ENCODE results near the gene FNDC11. TPM values are rescaled to one million over a fixed set of nuclear protein-coding genes. Genes with fewer than 3 reads are reported as not detected.

FNDC11 gene
- polyA plus RNA-seq, 3 donors = 0.83 to 1.9 (median 1.3) TPM

DNA sequence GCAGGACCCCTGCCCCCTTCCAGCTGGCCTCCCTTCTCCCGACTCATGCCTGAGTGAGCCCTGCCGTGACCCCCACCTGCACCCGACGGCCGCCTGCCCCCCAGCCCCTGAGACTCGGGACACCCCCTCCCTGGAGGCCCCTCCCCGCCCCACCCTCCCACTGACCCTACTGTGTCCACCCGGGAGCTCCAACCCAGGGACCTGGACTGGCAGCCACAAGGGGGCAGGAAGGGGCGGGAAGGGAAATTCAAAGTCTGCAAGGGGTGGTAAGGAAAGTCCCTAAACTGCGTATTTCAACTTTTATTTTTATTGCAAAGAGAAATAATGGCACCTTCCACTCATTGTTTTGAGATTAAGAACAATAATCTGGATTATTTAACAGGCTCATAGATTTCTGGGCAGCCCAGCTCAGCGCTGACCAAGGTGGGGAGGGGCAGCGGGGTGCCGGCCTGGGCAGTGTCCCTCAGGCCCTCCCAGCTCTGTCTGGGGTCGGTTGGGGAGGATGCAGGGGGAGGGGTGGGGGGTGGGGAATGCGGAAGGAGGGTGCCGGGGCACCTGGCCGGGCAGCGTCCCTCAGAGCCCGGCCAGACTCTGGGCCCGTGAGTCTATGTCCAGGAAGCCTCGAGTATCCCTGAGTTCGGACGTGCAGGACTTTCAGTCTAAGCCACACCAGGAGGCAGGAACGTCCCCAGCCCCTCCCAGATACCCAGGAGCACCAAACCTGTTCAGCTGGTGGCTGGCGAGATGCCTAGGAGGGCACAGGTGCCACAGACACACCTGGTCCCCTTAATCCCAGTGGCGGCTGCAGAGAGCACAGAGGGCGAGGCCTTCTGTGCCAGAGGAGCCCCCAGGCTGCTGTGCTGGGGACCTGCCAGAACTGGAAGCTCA is 15.5 kb upstream of the FNDC11 start:
- DNase-seq = no peak

DNA sequence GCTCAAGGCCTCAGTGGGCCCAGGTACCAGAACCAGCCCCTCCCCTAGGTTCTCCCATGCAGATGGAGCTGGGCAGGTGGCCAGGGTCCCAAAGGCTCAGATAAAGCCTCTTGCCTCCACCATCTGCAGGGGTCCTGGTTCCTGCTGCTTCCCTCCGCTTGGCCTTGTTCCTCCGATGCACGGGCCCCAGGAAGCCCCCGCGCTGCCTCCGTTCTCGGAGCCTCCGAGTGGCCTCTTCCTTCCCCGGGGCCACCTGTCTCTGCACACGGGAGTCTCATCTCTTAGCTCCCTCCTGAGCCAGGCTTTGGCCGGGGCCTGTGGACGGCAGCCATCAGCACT is 14.9 kb upstream of the FNDC11 start:
- DNase-seq = no peak

DNA sequence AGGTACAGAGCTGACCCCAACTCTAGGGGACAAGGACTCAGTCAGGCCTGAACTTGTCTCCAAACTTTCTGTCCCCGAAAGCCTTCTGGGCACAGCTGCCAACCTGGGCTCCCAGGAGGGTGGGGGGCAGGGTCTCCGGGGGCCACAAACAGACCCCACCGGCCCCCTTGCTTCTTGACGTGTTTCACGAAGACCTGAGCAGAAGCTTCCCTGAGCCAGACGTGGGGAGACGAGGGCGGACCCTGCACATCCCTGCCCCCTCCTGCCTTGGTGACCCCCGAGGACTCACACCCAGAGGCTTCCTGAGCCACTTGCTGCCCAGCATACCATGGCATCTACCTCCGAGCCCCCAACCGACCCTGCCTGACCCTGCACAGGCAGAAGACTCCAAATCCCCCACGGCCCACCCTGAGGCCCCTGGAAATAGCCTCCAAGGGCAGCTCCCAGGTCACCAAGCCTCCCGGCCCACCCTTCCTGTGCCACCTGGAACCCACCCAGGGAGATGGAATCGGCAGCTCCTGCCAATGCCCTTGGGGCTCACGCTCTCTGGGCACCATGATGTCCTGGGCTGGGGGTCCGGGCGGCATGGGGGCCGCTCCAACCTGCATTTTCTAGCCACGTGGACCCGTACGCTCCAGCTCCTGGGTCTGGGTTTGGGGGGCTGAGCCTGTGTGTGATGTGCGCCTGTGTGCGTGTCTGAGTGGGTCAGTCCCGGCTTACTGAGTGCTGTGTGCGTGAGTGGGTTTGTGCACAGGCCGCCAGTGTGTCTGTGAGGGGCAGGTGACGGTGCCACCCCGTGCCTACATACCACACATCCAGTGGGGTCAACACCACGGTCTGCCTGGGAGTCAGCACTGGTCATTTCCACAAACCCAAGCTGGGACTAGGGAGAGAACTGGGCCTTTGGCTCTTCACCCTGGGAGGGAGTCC is 14.3 kb upstream of the FNDC11 start:
- DNase-seq = no peak

DNA sequence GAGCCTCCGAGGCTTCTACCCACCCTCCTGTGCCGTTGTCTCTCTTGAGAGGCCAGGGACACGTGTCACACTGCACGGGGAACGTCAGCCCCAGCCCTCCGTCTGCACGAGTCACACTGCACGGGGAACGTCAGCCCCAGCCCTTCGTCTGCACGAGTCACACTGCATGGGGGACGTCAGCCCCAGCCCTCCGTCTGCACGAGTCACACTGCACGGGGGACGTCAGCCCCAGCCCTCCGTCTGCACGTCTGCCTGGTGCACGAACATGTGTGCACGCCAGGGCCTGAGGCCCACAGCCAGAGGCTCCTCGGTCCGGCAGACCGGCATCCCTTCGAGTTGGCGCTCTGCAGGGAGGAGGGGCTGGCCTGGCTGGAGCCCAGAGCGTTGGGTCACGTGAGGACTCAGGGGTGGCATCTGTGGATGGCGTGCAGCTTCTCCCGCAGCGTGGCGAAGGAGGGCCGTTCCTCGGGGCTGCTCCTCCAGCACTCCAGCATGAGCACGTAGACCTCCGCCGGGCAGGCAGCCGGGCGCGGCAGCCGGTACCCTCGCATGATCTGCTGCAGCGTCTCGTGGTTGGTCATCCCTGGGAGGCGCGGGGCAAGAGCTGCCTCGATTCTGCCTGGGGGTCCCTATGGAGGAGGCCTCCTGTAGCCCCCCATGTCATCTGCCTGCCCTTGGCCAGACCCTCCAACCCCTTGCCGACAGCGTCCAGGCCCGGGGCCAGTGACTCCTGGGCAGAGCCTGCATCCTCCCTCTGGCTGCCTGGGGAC is 13.4 kb upstream of the FNDC11 start:
- DNase-seq = no peak

DNA sequence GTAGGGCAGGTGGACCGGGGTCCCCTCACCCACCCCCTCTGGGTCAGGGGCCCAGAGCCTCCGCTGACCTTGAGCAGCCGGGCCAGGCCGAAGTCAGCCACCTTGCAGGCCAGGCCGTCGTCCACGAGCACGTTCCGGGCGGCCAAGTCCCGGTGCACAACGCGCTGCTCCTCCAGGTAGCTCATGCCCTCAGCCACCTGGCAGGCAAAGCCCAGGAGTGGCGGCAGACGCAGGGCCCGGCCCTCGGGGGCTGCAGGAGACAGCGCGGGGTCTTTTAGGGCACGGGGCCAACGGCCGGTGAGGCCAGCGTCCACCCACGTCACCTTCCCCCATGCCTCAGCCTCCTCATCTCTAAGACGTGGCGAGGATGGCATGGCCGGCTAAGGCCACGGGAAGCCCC is 12.6 kb upstream of the FNDC11 start:
- no peak for DNase-seq

DNA sequence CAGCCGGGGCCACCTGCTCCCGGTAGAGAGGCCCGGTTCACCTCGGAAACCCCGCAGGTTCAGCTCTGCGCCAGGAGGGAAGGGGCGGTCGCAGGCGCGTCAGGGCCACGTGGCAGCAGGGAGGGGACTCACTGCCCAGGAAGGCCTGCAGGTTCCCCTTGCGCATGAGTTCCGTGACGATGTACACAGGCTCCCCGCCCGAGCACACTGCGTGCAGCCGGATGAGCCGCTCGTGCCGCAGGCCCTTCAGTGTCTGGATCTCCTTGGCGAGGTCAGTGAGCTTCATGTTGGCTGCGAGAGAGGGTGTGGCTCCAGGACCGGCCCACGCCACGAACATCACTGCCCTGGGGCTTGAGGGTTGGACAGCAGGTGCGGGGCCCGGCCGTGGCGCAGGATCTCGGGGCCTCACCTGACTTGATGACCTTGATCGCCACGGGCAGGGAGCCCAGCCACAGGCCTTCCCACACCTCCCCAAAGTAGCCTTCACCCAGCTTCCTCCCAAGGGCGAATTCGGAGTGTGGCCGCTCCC is 11.9 kb upstream of the FNDC11 start:
- no peak for DNase-seq

DNA sequence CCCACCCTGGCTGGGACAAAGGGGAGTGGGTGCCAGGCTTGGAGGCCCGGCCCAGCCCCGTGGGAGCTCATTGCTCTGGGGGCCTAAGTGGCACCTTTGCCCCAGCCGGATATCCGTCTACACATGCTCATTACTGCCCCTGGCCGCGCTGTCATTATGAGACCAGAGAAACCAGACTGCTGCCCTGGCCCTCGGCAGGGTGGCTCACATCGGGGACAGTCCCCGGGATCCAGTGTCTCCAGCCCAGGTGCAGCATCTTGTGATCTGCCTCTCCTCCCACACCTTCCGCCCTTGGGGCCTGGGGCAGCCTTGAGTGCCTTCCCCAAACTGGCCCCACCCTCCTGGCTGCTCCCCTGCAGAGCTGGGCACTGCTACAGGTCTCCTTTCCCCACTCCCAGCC is 11.3 kb upstream of the FNDC11 start:
- no peak for DNase-seq

DNA sequence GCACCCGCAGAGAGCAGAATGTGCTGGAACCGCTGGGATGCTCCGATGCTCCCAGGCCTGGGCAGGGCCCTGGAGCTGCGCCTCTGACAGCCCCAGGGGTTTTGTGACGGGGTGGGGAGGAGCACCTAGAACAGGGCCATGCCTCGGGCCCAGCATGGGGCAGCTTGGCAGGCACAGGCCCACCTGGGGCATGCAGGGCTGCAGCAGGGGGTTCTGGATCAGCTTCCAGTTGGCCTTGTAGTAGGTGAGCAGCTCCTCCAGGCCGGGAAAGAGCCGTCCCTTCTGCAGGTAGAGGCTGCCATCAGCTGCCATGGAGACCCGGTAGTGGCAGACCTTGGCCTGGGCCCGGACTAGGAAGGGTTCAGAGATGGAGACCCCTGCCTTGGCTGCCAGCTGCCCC is 10.8 kb upstream of the FNDC11 start:
- DNase-seq = no peak

DNA sequence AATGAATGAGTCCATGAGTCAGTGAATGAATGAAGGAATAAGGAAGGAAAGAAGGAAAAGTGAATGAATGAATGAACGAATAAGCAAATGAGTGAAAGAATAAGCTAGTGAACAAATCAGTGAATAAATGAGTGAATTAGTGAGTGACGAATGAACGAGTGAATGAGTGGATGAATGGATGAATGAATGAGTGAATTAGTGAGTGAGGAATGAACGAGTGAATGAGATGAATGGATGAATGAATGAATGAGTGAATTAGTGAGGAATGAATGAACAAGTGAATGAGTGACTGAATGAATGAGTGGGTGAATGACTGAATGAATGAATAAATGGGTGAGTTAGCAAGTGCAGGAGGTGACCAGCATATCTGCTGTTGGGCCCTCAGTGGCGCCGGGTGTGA is 10.2 kb upstream of the FNDC11 start:
- DNase-seq = no peak

DNA sequence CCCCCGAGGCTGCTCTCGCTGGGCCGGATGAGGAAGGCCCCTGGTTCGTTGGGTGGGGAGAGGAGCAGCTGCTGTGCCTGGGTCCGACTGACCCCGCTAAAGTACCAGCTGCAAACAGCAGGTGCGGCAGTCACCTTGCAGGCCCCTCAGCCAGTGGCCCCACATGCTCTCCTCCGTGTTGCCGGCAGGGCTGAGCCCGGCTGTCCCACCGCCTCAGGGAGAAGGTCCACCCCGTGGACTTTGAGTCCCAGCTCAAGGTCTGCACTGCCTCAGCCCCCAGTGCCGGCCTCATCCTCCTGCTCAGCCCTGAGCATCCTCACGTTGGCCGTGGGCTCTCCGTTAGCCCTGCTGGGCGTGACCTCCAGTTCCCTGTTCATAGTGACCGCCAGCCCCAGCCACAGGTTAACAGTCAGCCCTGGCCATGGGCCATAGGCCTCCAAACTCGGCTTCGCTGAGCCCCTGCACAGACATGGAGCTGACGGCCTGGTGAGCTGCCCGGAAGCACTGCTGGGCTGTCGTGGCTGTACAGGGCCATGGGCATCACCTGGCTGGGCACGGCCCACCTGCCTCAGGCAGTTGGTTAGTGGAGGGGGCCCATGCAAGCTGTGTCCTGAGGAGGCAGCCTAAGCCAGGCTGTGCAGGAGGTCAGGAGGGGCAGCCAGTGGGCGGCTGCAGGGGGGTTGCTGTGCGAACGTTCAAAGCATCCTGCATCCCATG is 9.6 kb upstream of the FNDC11 start:
- no peak for DNase-seq

DNA sequence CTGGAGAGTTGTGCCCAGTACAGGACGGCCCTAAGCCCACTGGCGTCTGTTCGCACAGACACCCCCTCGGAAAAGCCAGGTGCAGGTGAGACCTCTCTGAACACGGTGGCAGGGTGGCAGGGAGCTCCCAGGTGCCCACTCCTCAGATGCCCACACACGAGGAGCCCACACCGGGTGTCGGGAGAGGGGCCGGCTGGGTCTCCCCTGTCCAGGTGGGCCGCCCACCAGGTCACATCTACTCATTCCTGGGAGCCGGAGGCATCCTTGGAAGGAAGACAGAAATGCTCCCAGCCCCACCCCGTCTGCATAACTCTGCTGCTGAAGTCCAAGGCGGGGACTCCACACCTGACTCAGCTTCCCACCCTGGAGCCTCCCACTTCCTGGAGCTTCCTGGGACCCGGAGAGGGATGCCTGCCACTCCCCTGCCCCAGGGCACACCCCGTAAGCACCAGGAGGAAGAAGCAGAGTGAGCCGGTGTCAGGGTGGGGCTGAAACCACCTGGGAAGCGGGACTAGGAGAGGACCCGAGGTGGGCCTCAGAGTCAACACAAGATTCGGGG is 8.9 kb upstream of the FNDC11 start:
- no peak for DNase-seq

DNA sequence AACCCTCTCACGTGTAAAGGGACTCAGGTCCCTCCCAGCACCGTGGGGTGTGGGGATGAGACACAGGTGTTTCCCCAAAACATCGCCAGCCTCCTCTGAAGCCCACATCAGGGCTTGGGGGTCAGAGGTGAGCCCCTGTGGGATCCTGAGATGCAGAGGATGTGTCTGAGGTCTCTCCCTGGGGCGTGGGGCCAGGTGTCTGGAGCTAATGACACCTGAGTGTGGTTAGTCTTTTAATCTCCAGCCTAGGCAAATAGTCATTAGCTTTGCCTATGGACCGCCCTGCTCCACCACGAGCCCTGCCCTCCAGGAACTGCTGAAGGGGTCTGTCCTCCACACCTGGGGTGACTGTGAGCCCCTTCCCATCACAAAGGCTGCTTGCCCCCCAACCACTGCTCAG is 8.1 kb upstream of the FNDC11 start:
- no peak for DNase-seq

DNA sequence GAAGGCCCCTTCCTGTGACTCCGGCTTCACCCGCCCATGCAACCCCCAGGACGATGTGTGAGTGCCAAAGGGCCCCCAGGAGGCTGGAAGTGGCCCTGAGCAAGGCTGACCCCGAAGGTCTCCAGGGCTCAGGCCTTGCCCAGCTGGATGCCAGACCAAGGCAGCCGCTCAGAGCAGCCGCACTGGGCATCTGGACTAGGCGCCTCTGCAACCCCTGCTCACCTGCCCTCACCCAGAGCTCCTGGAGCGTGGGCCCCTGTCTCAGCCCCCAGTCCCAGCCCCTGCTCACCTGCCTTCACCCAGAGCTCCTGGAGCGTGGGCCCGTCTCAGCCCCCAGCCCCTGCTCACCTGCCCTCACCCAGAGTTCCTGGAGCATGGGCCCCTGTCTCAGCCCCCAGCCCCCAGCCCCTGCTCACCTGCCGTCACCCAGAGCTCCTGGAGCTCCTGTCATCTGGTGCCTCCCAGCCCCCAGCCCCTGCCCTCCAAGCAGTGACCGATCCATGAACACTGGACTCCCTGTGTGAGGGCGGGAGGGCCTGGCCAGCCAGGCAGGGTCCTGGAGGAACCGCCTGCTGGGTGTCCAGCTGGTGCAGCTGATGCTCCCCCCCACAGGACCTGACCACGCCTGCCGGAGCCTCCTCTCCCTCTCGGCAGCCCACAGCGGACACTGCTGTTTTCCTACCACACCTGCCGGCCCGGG is 7.6 kb upstream of the FNDC11 start:
- DNase-seq = no peak

DNA sequence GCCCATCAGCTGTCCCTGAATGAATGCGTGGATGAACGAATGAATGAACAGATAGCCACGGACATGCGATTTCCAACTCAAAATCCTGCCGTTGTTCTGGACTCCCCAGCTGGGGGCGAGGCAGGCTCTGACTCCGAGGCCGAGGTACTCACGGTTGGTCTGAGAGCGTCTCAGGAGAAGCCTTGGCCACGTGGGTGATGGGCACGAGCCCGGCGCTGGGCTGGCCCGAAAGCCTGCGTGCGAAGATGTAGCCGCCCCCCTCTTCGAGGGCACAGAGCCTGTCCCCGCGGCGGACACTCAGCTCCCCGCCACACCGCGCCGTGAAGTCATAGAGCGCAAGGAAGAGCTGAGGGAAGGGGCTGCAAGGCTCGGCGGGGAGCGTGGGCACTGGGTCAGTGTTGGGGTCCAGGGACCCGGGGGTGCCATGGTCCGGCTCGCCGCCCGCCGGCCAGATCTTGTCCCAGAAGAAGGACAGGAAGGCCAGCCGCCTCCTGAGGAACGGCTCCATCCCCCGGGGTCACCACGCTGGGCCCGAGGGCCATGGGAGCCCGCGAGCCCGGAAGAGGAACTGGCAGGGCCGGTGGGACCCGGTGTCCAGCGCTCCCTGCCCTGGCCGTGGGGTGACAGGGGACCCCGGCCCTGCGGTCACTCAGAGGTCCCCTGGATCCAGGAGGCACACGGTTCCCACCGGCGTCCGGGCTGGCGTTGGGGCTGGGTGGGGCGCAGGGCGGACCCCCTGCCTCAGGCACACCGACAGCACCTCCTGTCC is 6.8 kb upstream of the FNDC11 start:
- no peak for DNase-seq

DNA sequence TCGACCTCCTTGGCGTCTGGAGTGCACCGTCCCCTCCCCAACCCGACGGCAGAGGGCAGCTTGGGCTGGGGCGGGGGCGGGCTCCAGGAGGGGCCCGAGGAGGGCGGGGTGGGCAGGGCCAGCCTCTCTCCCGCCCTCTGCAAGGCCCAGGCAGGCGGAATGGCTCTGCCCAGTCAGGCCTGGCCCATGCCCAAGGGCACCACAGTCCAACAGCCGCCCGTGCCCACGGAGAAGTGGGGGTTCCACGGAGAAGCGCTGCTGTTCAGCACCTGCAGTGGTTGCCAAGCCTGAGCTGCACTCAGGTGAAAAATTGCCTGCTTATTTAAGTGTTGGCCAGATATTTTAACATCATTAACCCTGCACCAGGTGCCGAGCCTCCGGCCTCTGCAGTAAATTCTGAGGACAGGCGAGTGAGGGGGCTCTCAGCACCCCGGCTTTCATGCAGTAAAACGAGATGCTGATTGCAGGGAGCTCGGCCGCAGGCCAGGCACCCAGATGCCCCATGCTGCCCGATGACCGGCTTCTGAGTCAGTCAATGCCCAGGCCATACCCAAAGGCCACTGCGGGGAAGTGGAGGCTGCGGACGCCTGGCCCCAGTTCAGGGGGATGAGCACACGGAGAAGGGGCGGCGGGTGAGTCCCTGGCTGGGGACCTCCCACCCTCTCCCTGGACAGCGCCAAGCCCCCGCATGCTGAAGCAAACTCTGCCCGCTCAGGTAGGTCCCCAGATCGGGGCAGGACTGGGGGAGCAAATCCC is 6.1 kb upstream of the FNDC11 start, which contains the start of gene SRMS:
Gene SRMS, minus strand, starts transcription at position 25 of the 756 bp plus-strand sequence. CDS start 286 bp downstream, outside the sequence.
- no peak for DNase-seq

DNA sequence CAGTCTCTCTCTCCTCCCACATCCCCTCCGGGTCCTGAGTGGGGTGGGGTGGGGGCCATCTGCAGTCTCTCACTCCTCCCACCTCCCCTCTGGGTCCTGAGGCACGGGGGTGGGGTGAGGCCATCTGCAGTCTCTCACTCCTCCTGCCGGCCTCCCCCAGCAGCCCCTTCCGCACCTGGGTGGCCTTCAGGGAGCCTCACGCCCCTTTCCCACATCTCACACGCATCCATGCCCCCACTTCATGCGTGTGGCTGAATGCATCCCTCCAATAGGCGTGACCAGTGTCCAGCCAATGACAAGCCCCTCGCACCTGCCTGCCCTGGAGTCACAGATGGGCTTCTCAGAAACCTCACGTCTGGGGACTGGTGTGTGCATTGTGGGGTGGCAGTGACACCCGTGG is 5.4 kb upstream of the FNDC11 start:
- DNase-seq = no peak

DNA sequence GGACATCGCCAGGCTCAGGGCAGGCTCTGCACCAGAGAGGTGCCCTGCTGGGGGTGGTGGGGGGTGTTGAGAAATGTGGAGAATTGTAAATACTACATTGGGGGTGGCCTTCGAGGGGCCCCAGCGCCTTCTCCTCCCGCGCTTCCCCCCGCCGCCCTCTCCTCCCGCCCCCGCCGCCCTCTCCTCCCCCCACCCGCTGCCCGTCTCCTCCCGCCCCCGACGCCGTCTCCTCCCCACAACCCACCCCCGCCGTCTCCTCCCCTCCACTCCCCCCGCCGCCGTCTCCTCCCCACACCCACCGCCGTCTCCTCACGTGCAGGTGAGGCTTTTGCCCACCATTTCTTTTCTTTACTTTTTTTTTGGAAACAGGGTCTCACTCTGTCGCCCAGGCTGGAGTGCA is 4.9 kb upstream of the FNDC11 start:
- no peak for DNase-seq

DNA sequence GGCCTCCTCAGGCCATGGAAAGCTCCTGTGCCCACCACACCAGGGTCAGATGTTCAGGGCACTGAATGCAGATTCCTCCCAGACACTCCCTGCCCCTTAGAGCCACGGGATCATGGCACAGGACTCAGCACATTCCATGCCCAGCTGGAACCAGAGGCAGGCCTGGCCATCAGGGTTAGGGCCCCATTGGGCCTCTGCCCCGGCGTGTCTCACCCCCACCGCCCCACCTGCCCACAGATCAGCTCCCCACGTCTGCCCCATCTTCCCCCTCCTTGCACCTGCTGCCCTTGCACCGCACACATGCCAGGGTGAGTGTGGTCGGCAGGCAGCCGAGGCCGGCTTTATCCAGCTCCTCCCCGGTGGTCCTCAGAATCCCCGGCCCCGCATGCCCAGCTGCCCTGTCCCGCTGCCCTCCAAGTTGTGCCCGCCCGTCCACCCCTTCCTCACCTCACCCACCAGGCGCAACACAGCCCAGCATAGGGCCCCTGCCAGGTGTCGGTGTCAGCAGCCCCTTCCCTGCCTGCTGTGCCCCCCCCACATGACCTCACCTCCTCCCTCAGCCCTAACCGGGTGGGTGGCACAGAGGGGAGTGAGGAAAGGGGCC is 4.2 kb upstream of the FNDC11 start:
- no peak for DNase-seq

All from renal pelvis (tissue), 4 donors.